Measurements from ENCODE around the gene UQCR10.

UQCR10 gene

DNA sequence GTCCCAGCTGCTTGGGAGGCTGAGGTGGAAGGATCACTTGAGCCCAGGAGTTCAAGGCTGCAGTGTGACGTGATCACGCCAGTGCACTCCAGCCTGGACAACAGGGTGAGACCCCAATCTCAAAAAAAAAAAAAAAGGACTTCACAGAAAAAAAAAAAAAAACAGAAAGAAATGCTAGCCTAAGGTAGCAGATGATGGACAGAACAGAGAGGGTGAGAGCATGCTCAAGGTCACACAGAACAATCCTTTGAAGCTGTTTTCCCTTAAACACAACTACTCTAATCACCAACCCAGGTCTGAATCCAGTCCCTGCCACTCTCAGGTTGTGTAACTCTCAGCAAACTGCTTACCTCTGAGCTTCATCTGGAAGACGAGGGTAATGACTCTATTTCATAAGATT lies 10.1 kb upstream of the UQCR10 start:
- DNase-seq (ENCODE audit: low spot score) = no peak
- TF ChIP-seq, protein P1, sequence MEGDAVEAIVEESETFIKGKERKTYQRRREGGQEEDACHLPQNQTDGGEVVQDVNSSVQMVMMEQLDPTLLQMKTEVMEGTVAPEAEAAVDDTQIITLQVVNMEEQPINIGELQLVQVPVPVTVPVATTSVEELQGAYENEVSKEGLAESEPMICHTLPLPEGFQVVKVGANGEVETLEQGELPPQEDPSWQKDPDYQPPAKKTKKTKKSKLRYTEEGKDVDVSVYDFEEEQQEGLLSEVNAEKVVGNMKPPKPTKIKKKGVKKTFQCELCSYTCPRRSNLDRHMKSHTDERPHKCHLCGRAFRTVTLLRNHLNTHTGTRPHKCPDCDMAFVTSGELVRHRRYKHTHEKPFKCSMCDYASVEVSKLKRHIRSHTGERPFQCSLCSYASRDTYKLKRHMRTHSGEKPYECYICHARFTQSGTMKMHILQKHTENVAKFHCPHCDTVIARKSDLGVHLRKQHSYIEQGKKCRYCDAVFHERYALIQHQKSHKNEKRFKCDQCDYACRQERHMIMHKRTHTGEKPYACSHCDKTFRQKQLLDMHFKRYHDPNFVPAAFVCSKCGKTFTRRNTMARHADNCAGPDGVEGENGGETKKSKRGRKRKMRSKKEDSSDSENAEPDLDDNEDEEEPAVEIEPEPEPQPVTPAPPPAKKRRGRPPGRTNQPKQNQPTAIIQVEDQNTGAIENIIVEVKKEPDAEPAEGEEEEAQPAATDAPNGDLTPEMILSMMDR (conservative IDR thresholded peaks at IDR 0.05; ENCODE audit: low read depth) = no peak
- no peak overlapping the region for H3K27ac ChIP-seq
- ChIA-PET POLR2A (ENCODE audit: low non-redundant PET) (no interaction called here), CTCF (no interaction called here)

DNA sequence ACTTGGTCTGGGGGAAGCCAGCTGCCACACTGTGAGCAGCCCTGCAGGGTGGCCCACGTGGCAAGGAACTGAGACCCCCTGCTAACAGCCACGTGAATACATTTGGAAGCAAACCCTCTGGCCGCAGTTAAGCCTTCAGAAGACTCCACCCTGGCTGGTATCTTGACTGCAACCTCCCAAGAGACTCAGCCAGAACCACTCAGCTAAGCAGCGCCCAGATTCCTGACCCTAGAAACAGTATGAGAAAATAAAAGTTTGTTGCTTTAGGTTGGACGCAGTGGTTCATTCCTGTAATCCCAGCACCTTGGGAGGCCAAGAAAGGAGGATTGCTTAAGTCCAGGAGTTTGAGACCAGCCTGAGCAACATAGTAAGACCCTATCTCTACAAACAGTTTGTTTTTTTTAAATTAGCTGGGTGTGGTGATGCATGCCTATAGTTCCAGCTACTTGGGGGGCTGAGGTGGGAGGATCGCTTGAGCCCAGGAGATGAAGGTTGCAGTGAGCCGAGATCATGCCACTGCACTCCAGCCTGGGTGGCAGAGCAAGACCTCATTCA lies 9.0 kb upstream of the UQCR10 start:
- ChIA-PET POLR2A (ENCODE audit: low non-redundant PET) (no interaction called here), CTCF (no interaction called here)
- DNase-seq (ENCODE audit: low spot score) = no peak
- TF ChIP-seq, protein P1 (conservative IDR thresholded peaks at IDR 0.05; ENCODE audit: low read depth) = no peak
- H3K27ac ChIP-seq = no peak overlapping the region

DNA sequence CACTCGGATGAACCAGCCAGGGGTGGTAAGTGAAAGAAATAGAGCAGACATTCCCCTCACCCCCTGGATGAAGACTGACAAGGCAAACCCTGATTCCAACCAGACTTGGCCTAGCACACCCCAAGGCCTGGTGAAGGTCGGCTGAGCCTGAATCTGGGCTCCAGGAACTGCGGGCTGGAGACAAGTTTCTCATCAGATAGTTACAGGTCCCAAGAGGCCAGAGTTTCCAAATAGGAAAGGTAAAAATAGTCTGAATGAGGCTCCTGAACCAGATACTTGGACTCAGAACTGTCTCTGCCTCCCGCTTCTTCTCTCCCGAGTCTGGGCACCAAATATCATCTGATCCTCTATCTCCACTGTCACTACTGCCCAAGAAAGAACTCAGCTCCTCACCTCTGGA lies 8.2 kb upstream of the UQCR10 start:
- CTCF ChIA-PET = no interaction called here
- TF ChIP-seq, protein P1 (conservative IDR thresholded peaks at IDR 0.05; ENCODE audit: low read depth) = no peak
- POLR2A ChIA-PET (ENCODE audit: low non-redundant PET) = no interaction called here
- H3K27ac ChIP-seq = peak overlapping the region; percentile 41
- DNase-seq (ENCODE audit: low spot score) = no peak

DNA sequence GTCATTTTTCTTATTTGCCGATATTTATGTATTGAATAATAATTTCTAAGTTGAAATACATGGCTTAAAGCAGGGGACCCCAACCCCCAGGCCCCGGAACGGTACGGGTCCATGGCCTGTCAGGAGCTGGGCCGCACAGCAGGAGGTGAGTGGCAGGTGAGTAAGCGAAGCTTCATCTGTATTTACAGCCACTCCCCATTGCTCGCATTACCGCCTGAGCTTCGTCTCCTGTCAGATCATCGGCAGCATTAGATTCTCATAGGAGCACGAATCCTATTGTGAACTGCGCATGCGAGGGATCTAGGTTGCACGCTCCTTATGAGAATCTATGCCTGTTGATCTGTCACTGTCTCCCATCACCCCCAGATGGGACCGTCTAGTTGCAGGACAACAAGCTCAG lies 4.9 kb upstream of the UQCR10 start:
- DNase-seq (ENCODE audit: low spot score) = no peak
- CTCF ChIA-PET = interaction anchor here (0.7 to 0.8 kb wide), 2 partner anchors 10 to 24 kb away, joined by 3 to 6 read pairs; no protein-coding TSS in a partner anchor
- TF ChIP-seq, protein P1 (conservative IDR thresholded peaks at IDR 0.05; ENCODE audit: low read depth) = no peak
- no peak overlapping the region for H3K27ac ChIP-seq
- POLR2A ChIA-PET (ENCODE audit: low non-redundant PET) = no interaction called here

DNA sequence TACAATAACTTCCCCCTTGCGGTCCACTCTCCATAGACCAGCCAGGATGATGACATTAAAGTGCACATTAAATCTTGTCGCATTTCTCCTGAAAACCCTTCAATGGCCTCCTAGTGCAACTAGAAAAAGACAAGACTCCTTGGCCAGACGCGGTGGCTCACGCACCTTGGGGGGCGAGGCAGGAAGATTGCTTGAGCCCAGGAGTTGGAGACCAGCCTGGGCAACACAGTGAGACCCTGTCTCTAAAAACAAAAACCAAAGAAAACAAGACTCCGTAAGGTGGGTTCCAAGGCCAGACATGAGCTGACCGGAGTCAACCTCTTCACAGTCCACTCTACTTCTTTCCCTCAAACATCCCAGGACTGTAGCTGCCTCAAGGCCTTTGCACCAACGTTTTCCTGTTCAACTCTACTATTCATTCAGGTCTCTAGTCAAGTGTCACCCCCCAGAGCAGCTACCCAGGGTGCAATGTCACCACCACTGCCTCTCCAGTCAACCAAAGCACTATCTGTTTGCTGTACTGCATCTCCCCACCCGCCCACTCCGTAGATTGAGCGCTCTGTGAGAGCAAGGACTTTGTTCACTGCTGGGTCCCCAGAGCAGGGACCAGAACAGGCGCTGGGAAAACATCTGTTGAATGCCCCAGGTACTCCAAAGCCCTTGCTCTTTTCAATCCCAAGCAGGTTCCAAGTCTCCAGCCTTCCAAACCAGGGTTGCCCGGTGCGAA lies 1.1 kb upstream of the UQCR10 start:
- no peak for DNase-seq (ENCODE audit: low spot score)
- TF ChIP-seq, protein P1 (conservative IDR thresholded peaks at IDR 0.05; ENCODE audit: low read depth) = no peak
- ChIA-PET POLR2A (ENCODE audit: low non-redundant PET) (interaction anchor here (0.6 to 1.1 kb wide), 2 partner anchors 15 to 84 kb away, joined by 3 to 4 read pairs; no protein-coding TSS in a partner anchor), CTCF (interaction anchor here (0.7 to 1.0 kb wide), 2 partner anchors 323 to 993 kb away, joined by 3 to 8 read pairs; partner anchors contain the start of gene CCDC117)
- peak overlapping the region; percentile 84 for H3K27ac ChIP-seq

DNA sequence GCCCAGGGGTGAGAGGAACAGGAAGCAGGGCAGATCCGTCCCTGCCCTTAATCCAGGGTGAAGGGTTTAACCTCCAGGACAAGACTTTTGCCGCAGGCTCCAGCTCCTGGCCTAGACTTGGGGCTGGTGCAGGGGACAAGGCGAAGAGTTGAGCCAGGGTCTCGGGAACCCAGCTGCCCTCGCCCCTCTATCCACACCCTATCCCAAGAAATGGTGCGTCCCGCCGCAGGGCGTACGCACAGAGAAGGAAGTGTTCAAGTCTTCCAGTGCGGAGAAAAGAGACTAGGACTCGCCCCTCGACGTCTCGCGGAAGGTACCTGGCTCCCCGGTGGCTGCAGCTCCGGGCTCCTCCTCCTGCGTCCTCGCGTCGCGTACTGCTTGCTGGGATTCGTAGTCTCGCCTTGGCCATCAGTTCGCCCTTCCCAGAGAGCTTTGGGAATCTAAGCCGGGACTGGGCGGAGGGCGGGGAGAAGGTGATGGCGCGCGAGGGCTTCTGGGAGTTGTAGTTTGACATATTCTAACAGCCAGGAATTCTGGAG lies 468 bp upstream of the UQCR10 start, which contains the start of gene ZMAT5:
ZMAT5 (minus strand) TSS at position 376 of the 539 bp plus-strand sequence. CDS start 18,463 bp downstream, outside the sequence.
- peak; percentile 95 for DNase-seq (ENCODE audit: low spot score)
- TF ChIP-seq, protein P1 (conservative IDR thresholded peaks at IDR 0.05; ENCODE audit: low read depth) = no peak
- ChIA-PET CTCF (interaction anchor here (0.6 to 1.0 kb wide), 3 partner anchors 322 to 994 kb away, joined by 3 to 8 read pairs (median 4); partner anchors contain the start of gene CCDC117), POLR2A (ENCODE audit: low non-redundant PET) (interaction anchor here (1.1 kb wide), 1 partner anchor 15 kb away, joined by 4 read pairs; no protein-coding TSS in a partner anchor)
- peak within 1 kb of the TSS; percentile 84 for H3K27ac ChIP-seq

All from RWPE1 (cell line).